ENCODE data around the gene LRRC42.

Gene LRRC42

DNA sequence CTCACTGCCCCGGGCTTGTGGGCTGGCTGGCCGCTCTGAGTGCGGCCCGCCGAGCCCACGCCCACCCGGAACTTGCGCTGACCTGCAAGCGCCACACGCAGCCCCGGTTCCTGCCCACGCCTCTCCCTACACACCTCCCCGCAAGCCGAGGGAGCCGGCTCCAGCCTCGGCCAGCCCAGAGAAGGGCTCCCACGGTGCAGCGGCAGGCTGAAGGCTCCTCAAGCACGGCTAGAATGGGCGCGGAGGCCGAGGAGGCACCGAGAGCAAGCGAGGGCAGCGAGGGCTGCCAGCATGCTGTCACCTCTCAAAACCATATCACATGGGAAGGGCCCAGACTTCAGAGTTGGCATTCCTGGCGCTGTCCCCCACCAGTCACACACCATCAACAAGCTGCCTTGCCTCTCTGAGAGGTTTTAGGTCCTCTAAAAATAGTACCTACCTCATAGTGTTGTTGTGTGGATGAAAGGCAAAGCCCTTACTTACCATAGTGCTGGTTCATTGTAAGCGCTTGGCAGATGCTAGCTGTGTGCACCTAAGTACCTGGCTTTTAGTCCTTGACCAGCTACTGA is 58.4 kb downstream of the LRRC42 start:
- no peak for DNase-seq (ENCODE audit: low read depth)

DNA sequence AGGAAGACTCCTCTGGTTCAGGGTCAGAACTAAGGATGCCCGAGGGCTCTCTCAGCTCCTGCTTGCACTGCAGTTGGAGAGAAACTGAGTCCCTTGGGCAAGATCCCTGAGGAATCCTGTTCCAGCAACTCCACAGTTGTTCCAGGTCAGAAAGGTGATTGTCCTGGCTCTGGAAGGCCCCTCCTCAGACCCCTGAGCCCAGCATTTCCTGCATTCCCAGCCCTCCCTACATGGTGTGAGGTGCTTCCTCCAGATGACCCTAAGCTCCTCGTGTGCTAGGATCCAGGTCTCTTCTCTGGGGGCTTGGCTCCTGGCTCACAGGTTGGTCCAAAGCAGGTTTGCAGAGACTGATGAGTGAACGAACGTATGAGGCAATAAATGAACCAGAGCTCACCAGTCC is 60.4 kb downstream of the LRRC42 start:
- no peak for DNase-seq (ENCODE audit: low read depth)

DNA sequence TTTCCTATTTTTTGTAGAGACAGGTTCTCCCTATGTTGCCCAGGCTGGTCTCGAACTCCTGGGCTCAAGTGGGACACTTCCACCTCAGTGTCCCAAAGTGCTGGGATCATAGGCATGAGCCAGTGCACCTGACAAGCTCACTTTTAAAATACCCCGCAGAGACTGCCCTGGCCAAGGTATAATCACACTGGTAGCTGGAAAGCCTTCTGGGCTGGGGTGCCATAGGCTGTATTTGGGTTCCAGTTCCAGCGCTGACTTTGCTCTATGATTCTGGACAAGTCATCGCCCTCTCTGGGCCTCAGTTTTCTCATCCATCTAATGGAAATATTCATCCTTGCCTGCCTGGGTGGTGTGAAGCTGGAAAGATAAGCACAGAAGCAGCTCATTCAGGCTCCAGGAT is 61.5 kb downstream of the LRRC42 start:
- DNase-seq (ENCODE audit: low read depth), result no peak

DNA sequence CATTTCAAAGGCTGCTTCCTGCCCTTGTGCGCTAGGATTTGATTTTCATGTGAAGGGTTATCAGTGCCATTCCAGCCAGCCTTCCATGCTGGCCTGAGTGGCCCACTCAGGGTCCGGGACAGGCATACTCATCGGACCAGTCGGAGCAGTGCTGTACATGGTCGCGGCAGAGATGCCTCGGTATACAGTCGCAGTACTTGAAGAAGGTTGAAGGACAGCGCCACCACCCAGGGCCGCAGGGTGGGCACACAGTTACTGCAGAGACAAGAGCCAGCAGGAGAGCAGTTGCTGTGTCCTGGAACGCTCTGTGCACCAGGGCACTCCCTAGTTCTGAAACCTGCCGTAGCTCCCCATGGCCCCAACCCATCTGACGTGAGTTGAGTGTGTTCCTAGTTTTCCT is 62.7 kb downstream of the LRRC42 start:
- no peak for DNase-seq (ENCODE audit: low read depth)

DNA sequence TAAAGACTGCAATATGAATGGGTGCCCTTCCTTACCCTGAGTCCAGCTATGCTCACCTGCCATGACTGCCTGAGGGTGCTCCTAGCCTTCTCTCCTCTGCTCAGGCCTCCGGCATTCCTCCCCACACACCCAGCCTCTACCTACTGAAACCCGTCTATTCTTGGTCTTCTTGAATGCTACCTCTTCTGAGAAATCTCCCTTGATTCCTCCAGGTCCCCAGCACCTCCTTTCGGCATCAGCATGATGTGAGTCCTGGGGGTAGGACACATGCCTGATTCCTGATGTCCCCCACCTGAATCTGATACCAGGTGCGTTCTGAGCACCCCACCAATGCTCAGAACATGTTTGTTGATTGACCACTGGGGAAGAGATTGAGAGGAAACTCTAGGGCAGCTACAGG is 63.3 kb downstream of the LRRC42 start:
- DNase-seq (ENCODE audit: low read depth), result no peak

DNA sequence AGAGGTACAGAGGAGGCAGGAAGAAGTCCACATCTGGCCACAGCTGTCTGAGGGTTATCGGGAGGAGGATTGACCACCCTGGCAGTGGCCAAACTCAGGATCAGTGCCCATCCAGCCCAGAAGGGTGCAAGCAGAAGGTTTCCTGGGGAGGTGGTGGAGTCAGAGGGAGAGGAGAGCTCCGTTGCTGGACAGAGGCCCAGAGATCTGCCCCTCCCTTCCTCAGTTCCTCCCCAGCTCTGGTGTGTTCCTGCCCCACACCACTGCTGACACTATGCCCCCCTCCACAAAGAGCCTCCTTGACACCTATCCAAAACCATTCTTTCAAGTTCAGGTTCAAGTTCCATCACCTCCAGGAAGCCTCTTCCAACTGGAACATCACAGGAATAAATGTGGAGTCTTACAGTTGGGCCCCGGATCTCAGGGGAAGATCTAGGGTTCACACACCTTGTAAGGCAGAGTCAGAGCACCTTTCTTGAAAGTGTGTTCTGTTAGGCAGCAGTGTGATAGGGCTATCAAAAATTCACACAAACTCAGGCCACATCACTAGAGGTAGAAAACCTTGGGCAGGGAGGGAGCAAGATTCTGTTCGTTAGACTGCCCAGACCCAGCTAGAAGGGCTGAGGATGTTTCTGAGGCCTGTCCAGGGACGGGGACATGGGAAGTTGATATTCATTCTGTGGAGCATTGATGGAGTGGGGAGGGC is 64.4 kb downstream of the LRRC42 start:
- no peak for DNase-seq (ENCODE audit: low read depth)

DNA sequence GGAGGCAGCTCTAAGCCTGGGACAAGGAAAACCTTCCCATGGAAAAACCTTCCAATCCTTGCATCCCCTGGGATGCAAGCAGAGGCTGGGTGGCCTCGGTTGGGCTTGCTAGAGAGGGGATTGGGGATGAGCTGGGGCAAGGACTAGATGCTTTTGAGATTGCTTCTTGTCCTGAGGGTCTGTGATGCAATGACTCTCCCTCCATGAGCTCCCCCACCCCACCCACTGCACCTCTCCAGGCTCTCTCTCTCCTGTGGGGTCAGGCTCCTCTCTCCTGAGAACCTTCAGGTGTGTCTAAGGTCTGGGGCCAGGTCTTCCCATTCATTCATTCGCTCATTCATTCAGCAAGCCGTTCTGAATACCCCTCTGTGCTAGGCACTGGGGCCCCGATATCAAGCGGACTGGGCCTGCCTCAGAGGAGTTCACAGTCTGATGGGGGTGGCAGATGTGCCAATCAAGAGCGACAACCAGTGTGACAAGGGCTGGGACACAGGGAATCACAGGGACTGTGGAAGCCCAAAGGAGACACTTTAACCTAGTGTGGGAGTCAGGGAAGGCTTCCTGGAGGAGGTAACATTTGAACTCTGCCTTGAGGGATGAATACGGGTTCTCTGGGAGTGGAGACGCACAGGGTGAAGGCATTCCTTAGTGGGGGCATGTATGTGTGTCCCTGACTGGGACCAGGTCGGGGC is 65.3 kb downstream of the LRRC42 start:
- no peak for DNase-seq (ENCODE audit: low read depth)

DNA sequence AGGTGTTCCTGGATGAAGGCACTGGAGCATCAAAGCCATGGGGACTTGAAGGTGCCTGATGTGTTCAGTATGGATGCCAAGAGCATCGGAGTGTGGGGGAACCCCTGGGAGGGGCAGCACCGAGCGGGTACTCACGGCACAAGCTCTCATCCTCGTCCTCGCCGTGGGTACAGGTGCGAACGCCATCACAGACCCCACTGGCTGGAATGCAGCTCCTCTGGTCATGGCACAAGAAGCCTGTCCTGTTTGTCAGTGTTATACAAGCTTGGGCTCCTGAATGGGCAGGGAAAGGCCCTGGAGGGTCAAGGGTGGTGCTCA is 65.8 kb downstream of the LRRC42 start:
- no peak for DNase-seq (ENCODE audit: low read depth)

DNA sequence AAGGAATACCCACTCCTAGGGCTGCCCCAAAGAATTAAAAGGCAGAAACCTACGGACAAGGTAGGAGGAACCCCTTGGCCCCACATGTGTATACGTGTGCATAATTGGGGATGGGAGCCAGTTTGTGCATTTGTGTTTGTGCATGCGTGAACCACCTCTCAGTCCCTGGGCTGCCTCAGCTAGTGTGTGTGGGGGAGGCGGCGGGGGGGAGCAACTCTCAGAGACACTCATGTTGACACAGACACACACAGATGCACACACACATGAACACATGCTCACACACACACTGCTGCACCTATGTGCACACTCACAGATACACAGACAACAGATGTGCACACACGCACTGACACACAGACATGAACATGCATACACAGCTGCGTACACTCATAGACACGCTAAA is 66.7 kb downstream of the LRRC42 start:
- DNase-seq (ENCODE audit: low read depth), result no peak

DNA sequence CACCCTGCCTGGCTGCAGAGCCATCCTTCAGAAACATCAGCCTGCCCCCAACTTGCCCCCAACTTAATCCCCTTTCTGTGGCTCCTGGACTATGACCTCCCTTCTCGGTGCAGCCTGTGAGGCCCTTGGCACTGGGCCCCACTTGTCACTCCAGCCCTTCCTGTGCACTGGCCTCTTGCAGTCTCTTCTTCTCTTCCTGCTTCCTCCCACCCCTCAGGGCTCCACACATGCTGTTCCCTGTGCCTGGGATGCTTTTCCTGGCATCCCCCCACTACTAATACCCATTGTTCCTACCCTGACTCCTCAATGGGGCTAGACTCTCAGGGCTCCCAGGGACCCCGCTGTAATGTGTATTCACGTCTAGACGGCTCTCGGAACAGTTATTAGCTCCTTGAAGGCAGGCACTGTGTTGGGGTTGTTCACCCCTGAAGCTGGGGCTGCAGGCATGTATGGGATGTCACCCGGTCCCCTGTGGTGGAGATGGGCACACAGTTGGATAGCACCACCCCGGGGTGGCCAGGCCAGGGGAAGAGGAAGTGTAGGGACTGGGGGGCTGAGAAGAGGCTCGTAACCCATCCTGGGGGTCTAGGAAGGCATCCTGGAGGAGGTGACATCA is 67.4 kb downstream of the LRRC42 start:
- DNase-seq (ENCODE audit: low read depth), result no peak

DNA sequence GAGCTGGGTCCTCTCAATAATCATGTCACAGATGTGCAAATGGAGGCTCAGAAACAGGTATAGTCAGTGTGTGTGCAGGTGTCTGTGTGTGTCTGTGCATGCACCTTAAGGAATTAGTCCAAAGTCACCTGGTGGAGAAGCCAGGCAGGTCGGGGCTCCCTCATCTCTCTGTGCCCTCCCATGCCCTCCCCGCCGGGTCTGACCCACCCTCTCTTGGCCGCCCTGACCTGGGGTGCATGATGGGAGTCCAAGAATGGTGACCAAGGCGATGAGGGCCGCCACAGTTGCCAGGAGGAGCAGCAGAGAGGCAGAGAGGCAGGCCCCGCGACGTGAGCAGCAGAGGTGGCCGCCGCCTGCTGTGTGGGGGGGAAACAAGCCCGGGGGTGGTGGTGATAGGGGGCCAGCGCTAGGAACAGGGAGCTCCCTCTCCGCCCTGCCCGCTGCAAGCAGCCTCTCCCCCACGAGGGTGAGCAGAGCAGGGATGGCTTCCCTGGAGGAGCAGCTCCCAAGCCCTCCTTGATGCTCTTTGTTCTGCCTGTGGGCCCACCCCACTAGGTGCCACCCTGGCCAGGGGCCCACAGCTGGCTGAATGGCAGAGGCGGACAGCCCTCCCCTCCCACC is 68.0 kb downstream of the LRRC42 start:
- DNase-seq (ENCODE audit: low read depth), result no peak

DNA sequence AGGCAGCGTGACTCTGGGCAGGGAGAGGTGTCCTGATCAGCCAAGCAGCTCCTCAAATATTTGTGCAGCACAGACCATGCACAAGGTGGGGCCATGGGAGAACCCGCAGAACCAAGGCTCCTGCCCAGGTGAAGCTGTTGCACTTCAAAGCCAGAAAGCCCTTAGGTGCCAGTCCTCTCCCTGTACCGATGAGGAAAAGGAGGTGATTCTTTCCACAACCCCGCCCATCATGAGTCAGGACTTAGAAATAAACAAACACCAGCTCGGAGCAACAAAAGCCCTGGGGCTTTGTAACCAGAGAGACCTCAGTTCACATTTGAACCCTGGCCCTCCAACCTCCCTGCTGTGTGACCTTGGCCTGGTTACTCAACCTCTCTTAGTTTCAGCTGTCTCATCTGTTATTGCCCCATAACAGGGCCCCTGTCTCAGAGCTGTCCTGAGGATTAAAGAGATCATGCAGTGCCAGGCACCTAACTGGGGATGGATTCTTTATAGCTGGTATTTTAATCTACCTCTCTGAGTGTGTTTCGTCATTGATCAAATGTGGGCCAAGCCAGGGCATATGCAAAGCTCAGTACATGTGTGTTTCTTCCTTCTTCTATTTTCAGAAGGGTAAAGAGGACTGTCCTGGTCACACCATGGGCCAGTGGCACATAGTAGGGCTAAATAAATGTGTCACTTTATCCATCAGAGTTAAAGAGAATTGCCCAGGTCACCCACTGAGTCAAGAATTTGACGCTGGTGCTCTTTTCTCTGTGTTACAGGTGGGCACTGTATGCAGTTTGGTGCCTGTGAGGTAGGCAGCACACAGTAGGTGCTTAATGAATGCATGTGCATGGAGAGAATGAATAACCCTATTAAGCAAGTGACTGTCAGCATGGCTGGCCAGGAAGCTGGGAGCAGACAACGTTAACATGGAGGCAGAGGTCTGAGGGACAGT is 70.5 kb downstream of the LRRC42 start:
- peak; percentile 8 for DNase-seq (ENCODE audit: low read depth)
